ENCODE measurements around the gene MORC1.

MORC1 gene

DNA sequence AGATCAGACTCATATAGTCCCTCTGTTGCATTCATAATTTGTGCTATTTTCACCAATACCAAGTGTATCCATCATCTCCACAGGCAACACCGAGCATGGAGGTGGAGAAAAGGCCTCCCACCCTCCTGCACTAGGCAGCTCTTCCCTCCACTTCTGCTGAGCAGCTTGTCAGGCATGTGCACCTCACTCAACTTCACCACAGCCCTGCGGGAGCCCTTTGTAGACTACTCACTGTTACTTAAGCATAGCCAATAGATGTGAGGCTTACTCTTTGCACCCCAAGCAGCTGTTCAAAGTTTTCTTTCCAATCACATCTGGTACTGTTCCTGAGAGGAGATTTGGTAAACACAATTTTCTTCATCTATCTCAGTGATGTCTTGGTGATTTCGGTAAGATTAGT is 147.4 kb downstream of the MORC1 start:
- no peaks in the 10 kb centered on the region for H3K36me3 ChIP-seq (ENCODE audit: control insufficient read depth, insufficient read depth, low read length)
- TF ChIP-seq, protein P1, sequence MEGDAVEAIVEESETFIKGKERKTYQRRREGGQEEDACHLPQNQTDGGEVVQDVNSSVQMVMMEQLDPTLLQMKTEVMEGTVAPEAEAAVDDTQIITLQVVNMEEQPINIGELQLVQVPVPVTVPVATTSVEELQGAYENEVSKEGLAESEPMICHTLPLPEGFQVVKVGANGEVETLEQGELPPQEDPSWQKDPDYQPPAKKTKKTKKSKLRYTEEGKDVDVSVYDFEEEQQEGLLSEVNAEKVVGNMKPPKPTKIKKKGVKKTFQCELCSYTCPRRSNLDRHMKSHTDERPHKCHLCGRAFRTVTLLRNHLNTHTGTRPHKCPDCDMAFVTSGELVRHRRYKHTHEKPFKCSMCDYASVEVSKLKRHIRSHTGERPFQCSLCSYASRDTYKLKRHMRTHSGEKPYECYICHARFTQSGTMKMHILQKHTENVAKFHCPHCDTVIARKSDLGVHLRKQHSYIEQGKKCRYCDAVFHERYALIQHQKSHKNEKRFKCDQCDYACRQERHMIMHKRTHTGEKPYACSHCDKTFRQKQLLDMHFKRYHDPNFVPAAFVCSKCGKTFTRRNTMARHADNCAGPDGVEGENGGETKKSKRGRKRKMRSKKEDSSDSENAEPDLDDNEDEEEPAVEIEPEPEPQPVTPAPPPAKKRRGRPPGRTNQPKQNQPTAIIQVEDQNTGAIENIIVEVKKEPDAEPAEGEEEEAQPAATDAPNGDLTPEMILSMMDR (IDR thresholded peaks at IDR 0.05; ENCODE audit: insufficient read depth, low read length, poor library complexity, severe bottlenecking): no peak
- no peak for DNase-seq (ENCODE audit: extremely low read depth, insufficient read length)
- H3K27me3 ChIP-seq (replicated peaks; ENCODE audit: control insufficient read depth, insufficient read depth, low read length): no peaks in the 10 kb centered on the region
- no peak overlapping the region for H3K4me3 ChIP-seq (replicated peaks; ENCODE audit: low read depth, low read length)

DNA sequence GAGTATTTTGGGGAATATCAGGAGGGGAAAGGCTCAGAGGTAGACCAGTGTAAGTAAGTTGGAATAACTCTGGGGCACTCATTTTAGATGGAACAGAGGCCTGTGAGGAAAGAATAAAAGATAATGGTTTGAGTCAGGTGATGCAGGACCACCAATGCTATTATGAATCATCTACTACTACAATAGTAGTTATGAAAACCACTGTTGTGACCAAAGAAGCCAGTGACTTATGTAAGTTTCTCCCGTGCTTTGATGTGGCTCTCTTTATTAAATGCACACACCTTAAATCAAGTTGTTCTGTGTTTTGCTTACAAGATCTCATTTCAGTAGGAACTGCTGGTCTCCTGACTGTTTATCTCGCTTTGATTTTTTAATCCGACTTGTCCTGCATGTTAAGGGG is 151.2 kb downstream of the MORC1 start:
- DNase-seq (ENCODE audit: extremely low read depth, insufficient read length): no peak
- Histone ChIP-seq H3K4me3 (replicated peaks; ENCODE audit: low read depth, low read length) (no peak overlapping the region), H3K36me3 (ENCODE audit: control insufficient read depth, insufficient read depth, low read length) (no peaks in the 10 kb centered on the region), H3K27me3 (replicated peaks; ENCODE audit: control insufficient read depth, insufficient read depth, low read length) (no peaks in the 10 kb centered on the region)
- TF ChIP-seq, protein P1 (IDR thresholded peaks at IDR 0.05; ENCODE audit: insufficient read depth, low read length, poor library complexity, severe bottlenecking): no peak

DNA sequence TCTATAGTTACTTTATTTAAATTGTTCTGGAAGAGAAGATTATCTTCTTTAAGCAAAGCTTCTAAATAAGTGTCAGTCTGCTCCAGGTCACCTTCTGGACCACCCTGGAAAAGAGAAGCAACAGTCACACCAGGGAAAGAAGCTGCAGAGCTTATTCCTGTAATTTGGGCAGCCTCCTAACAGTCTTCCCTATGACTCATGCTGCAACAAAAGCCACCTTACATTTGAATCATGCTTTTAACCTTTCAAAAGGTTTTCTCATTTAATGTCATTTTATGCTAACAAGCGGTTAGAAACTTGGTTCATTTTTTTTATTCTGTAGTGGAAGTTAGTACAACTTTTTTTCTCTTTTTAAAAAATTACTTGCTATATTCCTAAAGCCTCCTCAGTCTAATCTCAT is 158.9 kb downstream of the MORC1 start:
- Histone ChIP-seq H3K27me3 (replicated peaks; ENCODE audit: control insufficient read depth, insufficient read depth, low read length) (no peaks in the 10 kb centered on the region), H3K36me3 (ENCODE audit: control insufficient read depth, insufficient read depth, low read length) (no peaks in the 10 kb centered on the region), H3K4me3 (replicated peaks; ENCODE audit: low read depth, low read length) (no peak overlapping the region)
- no peak for DNase-seq (ENCODE audit: extremely low read depth, insufficient read length)
- TF ChIP-seq, protein P1 (IDR thresholded peaks at IDR 0.05; ENCODE audit: insufficient read depth, low read length, poor library complexity, severe bottlenecking): no peak

DNA sequence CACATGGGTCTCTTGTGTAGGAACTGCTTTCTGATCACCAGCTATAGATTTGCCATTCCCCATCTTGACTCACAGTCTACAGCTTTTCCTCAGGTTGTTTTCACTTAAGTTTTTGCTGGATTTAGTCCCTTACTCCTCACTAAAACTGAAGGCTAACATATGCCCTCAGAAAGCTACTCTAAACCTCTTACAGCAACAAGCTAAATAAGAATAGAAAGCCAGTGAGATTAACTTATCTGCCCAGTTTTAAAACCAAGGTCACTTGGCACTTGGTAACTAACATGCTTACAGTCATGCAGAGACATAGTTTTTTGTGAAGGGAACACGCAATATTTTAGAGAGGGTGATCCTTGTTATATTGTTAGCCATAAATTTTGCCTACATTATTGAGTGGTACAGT is 164.2 kb downstream of the MORC1 start, which contains the start of gene GUCA1C:
TSS of gene GUCA1C (minus strand) at position 180 of the 400 bp plus-strand sequence. CDS start at position 63, 117 bp downstream.
- TF ChIP-seq, protein P1 (IDR thresholded peaks at IDR 0.05; ENCODE audit: insufficient read depth, low read length, poor library complexity, severe bottlenecking): no peak
- Histone ChIP-seq H3K4me3 (replicated peaks; ENCODE audit: low read depth, low read length) (no peak within 1 kb of the TSS), H3K36me3 (ENCODE audit: control insufficient read depth, insufficient read depth, low read length) (no peaks in the 10 kb centered on the region), H3K27me3 (replicated peaks; ENCODE audit: control insufficient read depth, insufficient read depth, low read length) (no peaks in the 10 kb centered on the region)
- DNase-seq (ENCODE audit: extremely low read depth, insufficient read length): no peak

DNA sequence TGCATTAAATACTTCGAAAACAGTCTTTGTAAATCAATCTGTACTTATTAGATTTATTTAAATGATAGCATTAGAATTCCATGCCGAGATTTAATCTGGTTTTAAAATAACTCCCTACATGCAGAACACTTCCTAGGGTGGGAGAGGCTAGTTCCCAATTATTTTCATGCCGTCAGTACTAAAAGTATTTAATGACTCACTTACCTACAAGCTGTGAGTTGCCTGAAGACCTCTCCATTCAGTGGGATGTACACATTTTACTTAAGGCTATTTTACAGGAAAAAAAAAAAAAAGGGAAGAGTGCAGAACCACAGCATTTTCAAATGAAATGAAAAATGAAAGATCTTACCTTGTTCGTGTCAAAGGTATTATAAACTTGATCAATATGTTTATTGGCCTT is 164.7 kb downstream of the MORC1 start:
- Histone ChIP-seq H3K36me3 (ENCODE audit: control insufficient read depth, insufficient read depth, low read length) (no peaks in the 10 kb centered on the region), H3K4me3 (replicated peaks; ENCODE audit: low read depth, low read length) (no peak overlapping the region), H3K27me3 (replicated peaks; ENCODE audit: control insufficient read depth, insufficient read depth, low read length) (no peaks in the 10 kb centered on the region)
- TF ChIP-seq, protein P1 (IDR thresholded peaks at IDR 0.05; ENCODE audit: insufficient read depth, low read length, poor library complexity, severe bottlenecking): no peak
- DNase-seq (ENCODE audit: extremely low read depth, insufficient read length): no peak

Measured in GM06990 (cell line).